ENCODE results near the gene XPO6.

XPO6 gene

DNA sequence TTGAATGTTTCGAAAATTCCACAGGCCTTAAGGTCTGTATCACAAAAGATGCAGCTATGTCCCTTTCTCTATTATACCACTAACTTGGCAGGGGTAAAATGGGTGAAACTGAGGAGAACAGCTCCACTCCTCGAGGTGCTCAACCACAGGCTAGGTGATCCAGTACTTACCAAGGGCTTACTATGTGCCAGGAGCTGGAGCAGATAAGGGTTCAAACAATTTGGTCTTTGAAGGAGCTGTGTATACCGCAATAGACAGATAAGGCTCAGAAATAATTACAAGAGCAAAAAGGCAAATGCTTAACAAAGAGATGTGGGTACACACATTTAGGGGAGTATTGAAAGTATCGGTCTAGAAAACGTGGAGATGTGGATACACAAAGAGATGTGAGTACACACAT, 1.5 kb downstream of the XPO6 start:
- no peak for DNase-seq

DNA sequence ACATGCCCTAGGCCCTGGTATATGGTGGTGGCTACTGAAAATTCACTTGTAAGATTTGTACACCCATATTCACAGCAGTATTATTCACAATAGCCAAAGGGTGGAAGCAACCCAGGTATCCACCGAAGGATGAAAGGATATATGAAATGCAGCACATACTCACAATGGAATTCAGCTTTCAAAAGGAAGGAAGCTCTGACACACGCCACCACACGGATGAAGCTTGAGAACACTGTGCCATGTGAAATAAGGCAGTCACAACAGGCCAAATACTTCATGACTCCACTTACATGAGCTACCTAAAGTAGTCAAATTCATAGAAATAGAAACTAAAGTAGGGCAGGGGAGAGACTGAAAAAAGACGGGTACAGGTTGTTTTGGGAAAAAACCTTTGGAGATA, 2.9 kb downstream of the XPO6 start:
- DNase-seq = no peak

DNA sequence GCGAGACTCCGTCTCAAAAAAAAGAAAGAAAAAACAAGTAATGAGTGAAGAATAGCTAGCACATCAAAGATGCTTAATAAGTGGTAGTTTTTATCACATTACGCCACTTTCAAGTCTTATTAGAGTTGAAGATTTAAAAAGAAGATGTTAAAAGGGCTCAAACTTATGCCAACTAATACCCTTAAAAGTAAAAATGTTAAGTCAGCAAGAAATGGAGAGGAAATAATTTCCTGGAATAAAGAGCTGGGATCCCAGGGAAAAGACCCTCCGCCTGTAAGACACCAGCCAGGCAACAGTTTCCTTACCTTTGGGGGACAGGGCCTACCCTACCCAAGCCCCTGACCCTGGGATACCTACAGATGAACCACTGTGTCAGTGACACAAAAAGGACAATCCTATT, 3.6 kb downstream of the XPO6 start:
- DNase-seq = no peak

DNA sequence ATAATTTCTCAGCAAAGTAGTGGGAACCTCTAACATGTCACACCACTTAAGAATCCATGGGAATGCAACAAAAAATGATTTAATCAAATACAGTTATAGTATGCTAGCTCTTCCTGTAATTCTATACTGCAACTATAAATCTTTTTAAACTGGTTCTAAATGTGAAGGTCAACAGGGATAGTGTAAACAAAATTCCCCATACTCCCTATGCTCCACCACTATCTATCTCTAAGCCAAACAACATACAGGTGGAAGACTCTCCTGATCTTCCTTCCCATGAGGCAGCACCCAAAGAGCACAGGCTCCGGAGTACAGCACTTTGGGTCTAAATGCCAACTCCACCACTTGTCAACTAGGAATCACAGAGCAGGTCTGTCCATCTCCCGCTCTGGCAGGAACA, 4.4 kb downstream of the XPO6 start:
- DNase-seq = no peak

DNA sequence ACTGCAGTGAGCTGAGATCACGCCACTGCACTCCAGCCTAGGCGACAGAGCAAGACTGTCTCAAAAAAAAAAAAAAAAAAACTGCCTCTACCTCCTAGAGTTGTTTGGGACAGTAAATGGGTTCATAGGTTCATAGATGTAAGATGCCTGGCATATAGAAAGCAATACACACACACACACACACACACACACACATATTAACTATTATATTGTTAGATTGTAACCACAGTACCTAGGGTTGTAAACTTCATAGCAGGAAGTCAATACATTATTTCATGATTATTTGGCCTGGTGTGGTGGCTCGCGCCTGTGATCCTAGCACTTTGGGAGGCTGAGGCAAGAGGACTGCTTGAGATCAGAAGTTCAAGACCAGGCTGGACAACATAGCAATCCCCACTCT, 5.8 kb downstream of the XPO6 start:
- DNase-seq = no peak

DNA sequence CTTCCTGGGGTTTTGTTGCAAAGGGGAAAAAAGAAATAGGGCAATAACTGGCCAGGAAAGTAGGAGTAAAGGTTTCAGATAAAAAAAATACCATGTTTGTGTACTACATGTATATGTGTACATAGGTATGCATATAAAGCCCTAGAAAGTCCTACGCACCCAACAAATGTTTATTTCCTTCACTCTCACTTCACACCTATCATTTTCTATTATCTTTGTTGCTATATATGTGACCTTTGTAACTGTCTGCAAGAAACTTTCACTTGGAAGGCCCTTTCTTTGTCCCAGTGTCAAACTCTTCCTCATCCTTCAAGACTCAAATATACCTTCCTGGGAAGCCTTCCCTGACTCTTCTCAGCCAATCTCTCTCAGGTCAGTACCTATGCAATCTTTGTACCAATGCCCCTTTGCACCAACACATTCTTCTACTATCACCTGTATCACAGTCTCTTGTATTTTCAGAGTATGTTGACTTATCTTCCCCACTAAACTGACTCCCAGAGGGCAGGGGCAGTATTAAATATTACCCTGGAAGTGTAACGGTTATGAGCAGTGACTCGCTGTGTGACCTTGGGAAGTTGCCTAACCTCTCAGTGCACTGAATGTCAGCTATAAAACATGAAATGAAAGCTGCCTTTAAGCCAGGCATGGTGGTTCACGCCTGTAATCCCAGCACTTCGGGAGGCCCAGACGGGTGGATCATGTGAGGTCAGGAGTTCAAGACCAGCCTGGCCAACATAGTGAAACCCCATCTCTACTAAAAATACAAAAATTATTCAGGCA, 6.5 kb downstream of the XPO6 start:
- DNase-seq = no peak

DNA sequence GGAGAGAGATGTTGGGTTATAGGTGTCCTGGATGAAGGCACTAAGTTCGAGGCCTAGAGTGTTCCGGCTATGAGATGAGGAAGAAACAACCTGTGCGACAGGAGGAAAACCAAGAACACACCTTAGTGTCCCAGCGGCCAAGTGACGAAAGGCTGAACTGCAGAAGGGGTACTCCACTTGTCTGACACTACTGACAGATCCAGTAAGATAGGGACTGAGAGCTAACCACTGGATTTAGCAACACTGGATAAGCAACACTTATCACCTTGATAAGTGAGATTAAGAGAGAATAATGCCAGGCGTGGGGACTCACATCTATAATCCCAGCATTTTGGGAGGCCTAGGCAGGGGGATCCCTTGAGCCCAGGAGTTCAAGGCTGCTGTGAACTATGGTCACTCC, 7.1 kb downstream of the XPO6 start:
- no peak for DNase-seq

DNA sequence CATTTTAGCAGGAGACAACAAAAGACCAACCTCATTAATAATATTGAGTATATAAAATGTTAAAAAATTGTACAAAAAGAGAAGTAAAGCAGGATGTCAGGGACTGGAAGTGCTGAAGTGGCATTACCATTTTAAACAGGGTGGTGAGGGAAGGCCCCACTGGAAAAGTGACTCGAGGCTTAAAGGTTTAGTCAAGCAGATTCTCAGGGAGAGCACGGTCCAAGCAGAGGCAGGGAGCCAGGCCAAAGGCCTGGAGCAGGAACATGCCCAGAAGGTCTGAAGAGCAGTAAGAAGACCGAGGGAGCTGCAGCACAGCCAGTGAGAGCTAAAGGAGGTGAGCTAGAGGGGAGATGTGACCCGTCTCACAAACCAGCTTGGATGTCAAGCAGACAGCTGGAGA, 7.6 kb downstream of the XPO6 start:
- DNase-seq = no peak

DNA sequence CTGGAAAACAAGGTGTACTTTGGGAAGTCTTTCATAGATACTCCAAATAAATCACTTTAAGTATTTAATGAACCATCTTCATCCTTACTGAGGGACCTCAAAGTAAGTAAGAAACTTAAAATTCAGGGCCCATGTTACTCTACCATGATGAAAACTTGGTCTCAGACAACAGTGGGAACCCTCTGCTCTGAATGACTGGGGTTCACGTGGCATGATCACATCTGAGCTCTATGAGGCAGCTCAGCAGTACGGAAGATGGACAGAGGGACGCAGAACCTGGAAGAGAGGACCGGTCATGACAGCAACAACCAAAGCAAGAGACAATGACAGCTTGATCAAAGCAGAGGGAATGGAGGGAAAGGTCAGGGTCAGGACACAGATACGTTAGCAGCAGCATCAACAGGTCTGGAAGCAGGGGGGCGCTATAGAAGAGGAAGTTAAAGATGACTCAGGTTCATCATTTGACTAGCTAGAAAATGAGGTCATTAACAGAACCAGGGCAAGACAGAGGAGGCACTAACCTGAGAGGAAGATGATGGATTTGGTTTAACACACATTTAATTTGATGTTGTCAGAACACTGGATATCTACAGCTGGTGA, 9.5 kb downstream of the XPO6 start:
- DNase-seq = no peak

DNA sequence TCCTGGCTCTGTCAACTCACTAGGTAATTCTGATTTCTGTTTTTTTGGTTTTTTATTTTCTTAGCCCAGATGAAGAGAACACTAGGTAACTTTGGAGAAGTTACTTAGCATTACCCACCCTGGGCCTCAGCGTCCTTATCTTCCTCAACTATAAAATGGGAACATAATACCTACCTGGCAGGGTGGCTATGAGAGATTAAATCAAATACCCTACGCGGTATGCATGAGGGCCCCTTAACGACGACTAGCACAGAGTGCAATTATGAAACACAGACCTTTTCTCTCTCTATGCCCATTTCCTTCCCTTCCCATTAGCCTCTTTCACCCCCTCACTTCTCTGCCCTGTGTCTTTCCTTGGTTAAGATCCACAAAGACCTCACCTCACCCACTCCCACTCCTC, 11.1 kb downstream of the XPO6 start:
- DNase-seq = no peak

DNA sequence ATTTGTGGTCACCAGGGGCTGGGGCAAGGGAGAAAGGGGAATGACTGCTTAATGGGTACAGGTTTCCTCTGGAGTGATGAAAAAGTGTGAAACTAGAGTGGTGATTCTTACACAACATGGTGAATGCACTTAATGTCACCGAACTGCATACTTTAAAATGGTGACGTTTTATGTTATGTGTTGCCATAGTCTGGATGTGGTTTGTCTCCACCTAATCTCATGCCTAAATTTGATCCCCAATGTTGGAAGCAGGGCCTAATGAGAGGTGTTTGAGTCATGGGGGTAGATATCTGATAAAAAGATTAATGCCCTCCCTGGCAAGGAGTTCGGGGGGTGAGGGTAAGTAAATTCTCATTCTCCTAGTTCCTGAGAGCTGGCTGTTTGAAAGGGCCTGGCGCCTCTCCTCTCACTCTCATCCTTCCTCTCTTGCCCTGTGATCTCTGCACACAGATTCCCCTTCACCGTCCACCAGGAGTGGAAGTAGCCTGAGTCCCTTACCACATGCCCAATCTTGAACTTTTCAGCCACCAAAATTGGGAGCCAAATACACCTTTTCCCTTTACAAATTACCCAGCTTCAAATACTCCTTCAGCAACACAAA, 15.3 kb downstream of the XPO6 start:
- no peak for DNase-seq

DNA sequence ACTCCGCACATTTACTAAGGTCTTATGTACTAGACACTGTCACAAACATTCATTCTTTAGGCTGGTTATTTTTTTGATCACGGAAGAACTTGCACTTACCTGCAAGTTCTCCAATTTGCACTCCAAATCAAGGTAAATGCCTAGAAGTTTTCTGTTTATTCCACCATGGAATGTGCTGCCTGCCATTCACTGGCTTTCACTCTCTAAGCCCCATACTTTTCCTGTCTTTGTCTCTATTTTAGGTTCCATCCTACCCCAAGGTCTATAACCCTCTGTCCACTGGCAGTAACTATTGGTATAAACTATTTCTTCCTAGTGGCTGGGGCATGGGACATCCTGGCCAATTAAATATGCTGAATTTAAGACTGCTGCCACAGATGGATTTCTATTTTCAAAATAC, 15.9 kb downstream of the XPO6 start:
- DNase-seq = no peak

DNA sequence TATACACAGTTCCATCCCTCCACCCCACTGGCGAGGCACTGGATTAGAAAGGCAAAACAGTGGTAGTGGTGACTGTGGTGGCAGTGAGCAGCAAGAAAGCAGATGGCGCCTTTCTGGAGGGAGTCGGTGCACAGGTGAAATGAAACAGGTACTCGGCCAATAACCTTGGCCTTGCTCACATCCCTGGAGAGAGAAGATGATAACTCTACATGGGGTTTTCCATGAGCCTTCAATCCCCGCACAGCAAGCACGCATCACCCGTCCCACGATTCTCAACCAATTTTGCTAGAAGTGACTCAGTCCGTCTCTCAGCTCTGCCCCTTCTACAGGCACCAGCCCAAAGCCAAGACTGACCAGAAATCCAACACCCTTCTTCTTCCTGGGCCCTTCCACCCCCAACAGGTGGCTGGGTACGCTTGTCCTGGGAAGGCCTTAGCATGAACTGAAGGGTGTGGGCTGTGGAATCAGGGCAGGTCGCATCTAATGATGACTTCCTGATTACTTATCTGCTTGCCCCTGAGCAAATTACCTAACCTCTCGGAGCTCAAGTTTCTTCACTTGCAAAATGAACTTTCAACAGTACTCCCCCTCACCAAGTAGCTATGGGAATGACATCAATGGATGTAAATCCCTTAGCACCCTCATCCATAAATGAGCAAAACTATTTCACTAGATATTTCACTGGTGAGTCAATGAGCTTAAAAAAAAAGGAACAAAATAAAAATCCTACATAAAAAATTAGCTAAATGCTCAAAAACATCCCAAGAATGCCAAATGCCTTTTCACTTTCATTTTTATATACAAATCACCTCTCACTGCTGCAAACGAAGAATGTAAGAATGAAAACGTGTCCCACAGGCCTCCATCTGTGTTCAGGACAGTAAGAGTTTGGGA, 18.0 kb downstream of the XPO6 start:
- DNase-seq = peak; percentile 20

DNA sequence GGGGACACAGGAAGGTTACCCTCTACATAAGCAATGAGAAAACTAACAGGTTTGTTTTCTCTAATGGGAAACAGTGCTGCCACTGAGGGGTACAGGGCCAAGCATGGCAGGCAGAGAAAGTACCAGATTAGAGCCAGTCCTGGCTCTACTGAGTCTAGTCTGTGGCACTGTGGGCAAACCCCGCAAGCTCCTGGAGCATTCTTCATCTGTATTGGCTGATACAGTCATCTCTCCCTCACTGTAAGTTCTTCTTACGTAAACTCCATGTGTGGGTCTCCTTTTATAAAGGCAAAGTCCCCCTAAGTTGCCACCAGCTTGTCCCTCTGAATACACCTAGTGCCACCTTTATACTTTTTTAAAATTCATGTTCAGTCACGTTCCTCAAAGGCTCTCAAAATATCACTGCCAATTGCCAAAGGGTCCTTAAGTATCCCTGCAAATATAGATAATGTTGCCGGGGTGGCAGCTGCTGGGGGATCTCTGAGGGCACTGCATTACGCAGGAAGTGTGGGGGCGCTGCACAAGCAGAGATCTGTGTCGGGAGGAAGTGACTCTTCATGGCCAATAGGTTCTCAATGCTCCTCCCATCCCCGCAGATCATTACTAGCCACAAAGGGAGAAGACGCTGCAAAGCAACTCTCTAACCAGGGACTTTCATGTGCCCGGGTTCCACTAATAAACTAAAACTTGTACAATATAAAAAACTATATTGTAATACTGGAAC, 18.8 kb downstream of the XPO6 start:
- peak; percentile 59 for DNase-seq

DNA sequence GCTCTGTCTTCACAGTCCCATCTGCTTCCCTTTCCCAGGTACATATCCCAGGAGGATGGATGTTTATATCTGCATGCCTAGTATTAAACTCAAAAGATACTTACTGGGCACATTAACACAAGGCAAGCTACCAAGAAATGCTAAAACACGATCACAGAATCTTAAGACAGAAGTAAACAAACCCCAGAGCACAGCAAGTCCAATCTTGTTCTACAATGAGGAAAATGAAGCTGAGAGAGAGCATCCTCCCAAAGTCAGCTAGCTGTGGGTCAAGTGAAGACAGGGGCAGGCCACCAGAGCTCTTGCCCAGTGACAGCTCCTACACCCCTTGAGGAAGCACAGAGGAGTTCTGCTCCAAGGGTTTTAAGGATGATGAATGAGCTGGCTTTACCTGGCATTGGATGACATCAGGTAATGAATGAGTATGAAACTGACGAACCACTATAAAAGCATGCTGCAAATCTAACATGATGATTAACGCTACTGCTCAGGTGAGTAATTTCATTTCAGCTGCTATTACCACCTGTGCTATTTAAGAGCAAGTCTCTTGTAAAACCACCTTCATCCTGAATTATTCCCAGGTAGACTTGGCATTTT, 20.3 kb downstream of the XPO6 start:
- no peak for DNase-seq

DNA sequence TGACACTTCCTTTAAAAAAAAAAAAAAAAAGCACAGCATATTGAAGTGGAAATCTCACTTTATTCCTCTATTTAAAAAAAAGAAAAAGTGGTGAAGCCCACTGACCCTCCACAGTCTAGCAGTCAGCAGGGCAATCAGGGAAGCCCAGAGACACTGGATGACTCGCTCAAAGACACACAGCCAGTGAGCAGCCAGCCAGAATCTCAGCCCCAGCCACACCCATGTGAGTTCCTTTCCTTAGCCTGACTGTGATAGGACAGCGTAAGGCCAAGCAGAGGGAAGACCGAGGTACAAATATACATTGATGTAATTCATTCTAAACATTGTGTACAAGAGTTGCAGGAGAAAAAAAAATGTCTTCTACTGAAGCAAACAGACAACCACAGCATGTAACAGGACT, 22.5 kb downstream of the XPO6 start:
- no peak for DNase-seq

DNA sequence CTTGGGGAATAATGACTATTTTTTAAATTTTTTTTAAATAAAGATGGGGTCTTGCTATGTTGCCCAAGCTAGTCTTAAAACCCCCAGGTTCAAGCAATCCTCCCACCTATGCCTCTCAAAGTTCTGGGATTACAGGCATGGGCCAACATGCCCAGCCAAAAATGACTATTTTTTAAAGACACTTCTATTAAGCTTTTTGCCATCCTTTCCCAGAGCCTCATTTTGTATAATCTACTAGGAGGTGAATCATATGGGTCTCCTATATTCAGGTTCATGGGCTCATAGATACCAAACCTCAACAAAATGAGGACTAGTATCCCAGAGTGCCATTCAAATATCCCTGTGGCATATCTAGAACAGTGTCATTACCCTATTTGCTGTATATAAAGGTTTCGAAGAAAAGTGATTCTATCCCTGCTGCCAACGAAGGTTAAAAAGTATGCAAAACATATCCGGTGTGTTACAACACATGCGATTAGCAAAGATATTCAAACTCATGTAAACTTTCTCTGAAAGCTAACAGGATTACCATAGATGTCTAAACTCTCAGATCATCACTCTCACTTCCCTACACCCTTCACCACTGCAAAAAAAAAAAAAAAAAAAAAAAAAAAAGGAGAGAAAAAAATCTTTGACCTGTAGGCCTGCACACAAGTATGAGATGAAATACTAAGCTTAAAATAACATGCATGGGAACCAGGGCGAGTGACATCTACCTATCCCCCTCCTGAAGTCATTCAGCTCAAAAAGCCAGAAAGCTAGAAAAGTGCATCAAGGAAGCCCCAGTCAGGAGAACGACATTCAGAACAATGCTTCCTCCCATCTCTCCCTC, 23.5 kb downstream of the XPO6 start:
- no peak for DNase-seq

DNA sequence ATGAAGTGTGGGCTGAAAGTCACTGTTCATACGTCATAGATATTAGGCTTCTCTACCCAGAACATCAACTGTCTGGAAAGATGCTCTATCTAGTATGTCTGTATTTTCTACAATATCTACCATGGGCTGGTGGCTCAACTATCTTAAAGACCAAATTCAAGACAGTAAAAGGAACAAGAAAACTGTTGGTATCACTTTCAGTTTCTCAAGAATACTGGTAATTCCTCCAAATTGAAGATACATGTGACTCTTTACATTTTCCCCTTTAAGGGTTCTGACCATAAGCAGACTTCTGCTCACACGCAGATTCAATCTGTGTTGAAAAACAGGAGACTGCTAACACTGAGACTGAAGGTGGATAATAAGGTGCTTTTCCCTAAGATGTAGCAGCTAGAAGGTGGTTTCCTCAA, 24.2 kb downstream of the XPO6 start:
- no peak for DNase-seq

DNA sequence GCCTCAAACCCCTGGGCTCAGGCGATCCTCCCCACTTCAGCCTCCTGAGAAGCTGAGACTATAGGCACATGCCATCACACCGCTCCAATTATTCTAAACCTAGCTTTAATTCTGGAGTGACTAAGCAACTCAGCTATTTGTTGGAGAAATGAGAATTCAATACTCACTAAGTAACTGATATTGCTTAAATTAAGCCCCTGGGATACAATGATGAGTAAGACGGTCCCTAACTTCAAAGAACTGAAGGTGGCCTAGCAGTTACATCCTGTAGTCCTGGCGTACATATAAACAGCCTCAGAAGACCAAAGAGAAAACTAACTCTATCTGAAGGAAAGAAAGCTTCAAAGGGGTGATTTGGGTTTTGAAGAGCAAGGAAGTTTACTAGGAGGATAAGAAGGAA, 25.0 kb downstream of the XPO6 start:
- DNase-seq = no peak

DNA sequence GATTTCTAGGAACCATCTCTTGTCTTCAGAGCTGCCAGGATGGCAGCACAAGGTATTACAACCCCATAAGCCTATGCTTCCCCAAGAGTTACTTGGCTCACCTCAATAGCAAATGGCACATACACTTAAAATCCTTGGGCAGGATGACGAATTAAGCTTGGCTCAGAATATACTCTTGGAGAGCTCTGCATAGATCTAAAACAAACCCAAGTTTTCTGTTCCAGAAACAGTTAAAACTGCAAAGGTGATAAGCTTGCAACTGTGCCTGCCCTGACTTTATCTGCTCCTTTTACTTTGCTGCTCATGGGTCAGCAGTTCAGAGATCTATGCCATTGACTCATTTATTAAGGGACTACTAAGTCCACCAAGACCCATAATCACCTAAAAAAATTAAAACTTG, 26.1 kb downstream of the XPO6 start:
- no peak for DNase-seq

DNA sequence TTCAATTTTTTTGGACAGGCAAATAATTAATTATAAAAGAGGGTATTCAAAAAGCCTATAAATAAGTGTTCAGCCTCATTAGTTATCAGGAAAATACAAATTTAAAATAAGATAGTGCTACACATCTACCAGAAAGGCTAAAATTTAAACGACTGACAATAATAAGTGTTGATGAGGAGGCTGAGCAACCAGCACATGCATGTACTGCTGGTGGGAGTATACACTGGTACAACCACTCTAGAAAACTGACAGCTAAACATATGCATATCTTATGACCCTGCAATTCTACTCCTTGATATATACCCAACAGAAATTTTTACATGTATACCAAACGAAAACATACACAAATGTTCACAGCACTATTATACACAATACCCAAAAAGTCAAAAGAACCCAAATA, 27.1 kb downstream of the XPO6 start:
- no peak for DNase-seq
